Embryonic facial prominence (tissue), 1 donor: ENCODE results near the gene POLR2F.
A peak's percentile ranks its signal among the peaks of the same experiment; 100 is the strongest.

ENCODE experiments used
- DNase-seq: peaks from one replicate; pipeline ENCODE4 v3.0.0-alpha.2; 2016; ENCODE audit errors: extremely low spot score

POLR2F gene

GRCh38 chr22:38006906-38007305 lies 53.4 kb downstream of the POLR2F start:
- DNase-seq = no peak

- no peak for DNase-seq
These were observed 53.9 kb downstream of the POLR2F start for GRCh38 chr22:38007330-38007902.

GRCh38 chr22:38009000-38009806 lies 55.7 kb downstream of the POLR2F start:
- DNase-seq = no peak

GRCh38 chr22:38012604-38013072 lies 59.1 kb downstream of the POLR2F start:
- no peak for DNase-seq

- no peak for DNase-seq
These were observed 60.6 kb downstream of the POLR2F start for GRCh38 chr22:38014083-38014482.

GRCh38 chr22:38016182-38017151 lies 63.0 kb downstream of the POLR2F start:
- peak; percentile 60 for DNase-seq

- no peak for DNase-seq
These were observed 63.9 kb downstream of the POLR2F start for GRCh38 chr22:38017272-38017920.

- DNase-seq = no peak
These were observed 64.7 kb downstream of the POLR2F start for GRCh38 chr22:38017939-38018885.
